Measurements from ENCODE around the gene TMEFF2. TPM values are rescaled to one million over a fixed set of nuclear protein-coding genes. Genes with fewer than 3 reads are reported as not detected.
A peak's percentile ranks its signal among the peaks of the same experiment; 100 is the strongest.

The TMEFF2 gene
- total and polyA plus RNA-seq, 3 experiments from 2014 or later = not detected

DNA sequence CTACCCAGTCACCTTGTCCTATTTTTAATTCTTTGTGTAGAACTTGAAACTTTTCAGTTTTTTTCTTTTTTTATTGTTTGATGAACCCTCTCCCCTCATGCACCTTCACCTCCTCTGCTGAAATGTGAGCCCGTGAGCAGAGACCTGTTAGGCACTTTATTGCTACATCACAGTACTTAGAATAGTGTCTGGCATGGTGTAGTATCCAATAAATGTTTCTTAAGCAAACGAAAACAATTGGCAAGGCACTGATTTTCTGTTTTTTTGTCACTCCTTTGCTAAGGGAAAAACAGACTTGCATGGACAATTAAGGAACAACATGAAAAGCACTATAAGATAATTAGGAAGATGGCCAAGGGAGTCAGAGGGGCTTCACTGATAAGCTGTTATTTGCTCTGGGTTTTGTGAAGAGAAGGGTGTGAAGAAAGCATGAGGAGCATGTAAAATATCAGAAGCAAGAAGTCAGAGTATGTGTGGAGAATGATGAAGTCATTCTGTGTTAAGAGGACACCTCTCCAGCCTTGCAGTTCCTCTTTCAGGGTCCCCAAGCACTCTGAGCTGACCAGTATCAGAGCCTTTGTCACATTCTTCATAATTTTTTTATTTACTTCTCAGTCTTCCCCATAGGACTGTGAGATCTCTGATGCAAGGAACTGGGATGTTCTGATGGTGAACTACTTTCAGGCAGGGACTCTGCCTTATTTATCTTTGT is 248.1 kb downstream of the TMEFF2 start:
- POLR2A ChIA-PET = no interaction called here
- CTCF ChIA-PET = interaction anchor here (1.2 kb wide), 1 partner anchor 11 kb away, joined by 3 read pairs; no protein-coding TSS in a partner anchor
- Histone ChIP-seq H3K36me3 (ENCODE audit: insufficient read depth, low read length) (no peaks in the 10 kb centered on the region), H3K4me1 (ENCODE audit: insufficient read depth, low read length) (no peaks in the 10 kb centered on the region), H3K9me3 (ENCODE audit: low read length) (no peaks in the 10 kb centered on the region), H3K27me3 (ENCODE audit: insufficient read depth, low read length, poor library complexity, severe bottlenecking) (no peaks in the 10 kb centered on the region), H3K4me3 (ENCODE audit: low read length) (no peak overlapping the region), H3K27ac (ENCODE audit: low read depth, low read length) (no peak overlapping the region)
- Mint-ChIP-seq H3K4me1 (no peaks in the 10 kb centered on the region), H3K27me3 (peaks cover 6 to 10% of the 10 kb centered on the region in 2 donors), H3K9me3 (peaks cover 0 to 3% (median 0%) of the 10 kb centered on the region in 5 donors), H3K36me3 (no peaks in the 10 kb centered on the region), H3K27ac (no peak overlapping the region), H3K4me3 (no peak overlapping the region)
- no peak for DNase-seq

- ChIA-PET CTCF (interaction anchor here (1.2 kb wide), 1 partner anchor 12 kb away, joined by 3 read pairs; no protein-coding TSS in a partner anchor), POLR2A (no interaction called here)
- no peaks in the 10 kb centered on the region for H3K36me3 Mint-ChIP-seq
- no peaks in the 10 kb centered on the region for H3K4me1 Mint-ChIP-seq
- no peak overlapping the region for H3K27ac Mint-ChIP-seq
- H3K9me3 ChIP-seq (ENCODE audit: low read length) = no peaks in the 10 kb centered on the region
- H3K4me3 ChIP-seq (ENCODE audit: low read length) = no peak overlapping the region
- H3K27me3 Mint-ChIP-seq = peaks cover 4 to 10% of the 10 kb centered on the region in 2 donors
- H3K27ac ChIP-seq (ENCODE audit: low read depth, low read length) = no peak overlapping the region
- H3K4me1 ChIP-seq (ENCODE audit: insufficient read depth, low read length) = no peaks in the 10 kb centered on the region
- DNase-seq = no peak
- H3K36me3 ChIP-seq (ENCODE audit: insufficient read depth, low read length) = no peaks in the 10 kb centered on the region
- H3K9me3 Mint-ChIP-seq = peaks cover 0 to 3% (median 0%) of the 10 kb centered on the region in 5 donors
- no peaks in the 10 kb centered on the region for H3K27me3 ChIP-seq (ENCODE audit: insufficient read depth, low read length, poor library complexity, severe bottlenecking)
- H3K4me3 Mint-ChIP-seq = no peak overlapping the region
Observed at GRCh38 chr2:191945623-191946022, 249.1 kb downstream of the TMEFF2 start.

- Histone ChIP-seq H3K27ac (ENCODE audit: low read depth, low read length) (no peak overlapping the region), H3K4me3 (ENCODE audit: low read length) (no peak overlapping the region), H3K9me3 (ENCODE audit: low read length) (no peaks in the 10 kb centered on the region), H3K36me3 (ENCODE audit: insufficient read depth, low read length) (no peaks in the 10 kb centered on the region), H3K4me1 (ENCODE audit: insufficient read depth, low read length) (no peaks in the 10 kb centered on the region), H3K27me3 (ENCODE audit: insufficient read depth, low read length, poor library complexity, severe bottlenecking) (no peaks in the 10 kb centered on the region)
- Mint-ChIP-seq H3K4me3 (no peak overlapping the region), H3K4me1 (no peaks in the 10 kb centered on the region), H3K9me3 (peaks cover 0 to under 1% (median 0%) of the 10 kb centered on the region in 5 donors), H3K27me3 (peaks cover 1 to 13% of the 10 kb centered on the region in 2 donors), H3K36me3 (no peaks in the 10 kb centered on the region), H3K27ac (no peak overlapping the region)
- ChIA-PET POLR2A (no interaction called here), CTCF (no interaction called here)
- DNase-seq = no peak
Observed at GRCh38 chr2:191942739-191943103, 252.0 kb downstream of the TMEFF2 start.

DNA sequence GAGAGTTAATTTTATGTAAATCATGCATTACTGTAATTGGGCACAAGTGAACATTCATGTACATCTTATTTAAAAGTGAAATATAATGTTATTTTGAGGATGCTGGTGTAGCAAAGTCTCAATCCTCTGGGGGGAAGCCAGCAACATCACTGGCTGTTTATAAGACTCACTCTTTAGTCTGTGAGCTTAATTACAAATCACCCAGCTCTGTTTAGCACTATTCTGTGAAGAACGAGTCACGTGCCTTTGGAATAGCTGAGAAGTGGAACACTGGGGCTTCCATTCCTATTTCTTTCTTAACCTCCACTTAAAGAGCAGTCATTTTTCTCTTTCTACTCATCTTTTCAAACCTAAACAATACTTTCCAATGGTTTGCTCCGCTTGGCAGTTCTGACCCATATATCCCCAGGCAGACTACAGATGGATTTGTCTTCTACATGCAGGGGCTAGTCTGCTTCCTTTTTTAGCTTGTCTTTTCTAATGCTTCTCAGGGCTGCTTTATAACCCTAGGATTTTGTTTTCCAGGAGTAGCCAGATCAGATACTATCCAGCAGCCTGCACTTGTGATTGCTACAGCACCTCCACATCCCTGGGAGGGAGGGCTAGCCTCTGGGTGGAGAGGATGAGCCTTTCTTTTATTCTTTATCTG is 252.5 kb downstream of the TMEFF2 start:
- no peak overlapping the region for H3K4me3 ChIP-seq (ENCODE audit: low read length)
- no peaks in the 10 kb centered on the region for H3K36me3 Mint-ChIP-seq
- H3K27ac Mint-ChIP-seq = no peak overlapping the region
- H3K36me3 ChIP-seq (ENCODE audit: insufficient read depth, low read length) = no peaks in the 10 kb centered on the region
- no peaks in the 10 kb centered on the region for H3K27me3 ChIP-seq (ENCODE audit: insufficient read depth, low read length, poor library complexity, severe bottlenecking)
- no peak overlapping the region for H3K4me3 Mint-ChIP-seq
- POLR2A ChIA-PET = no interaction called here
- DNase-seq = no peak
- no peaks in the 10 kb centered on the region for H3K9me3 Mint-ChIP-seq
- H3K27ac ChIP-seq (ENCODE audit: low read depth, low read length) = no peak overlapping the region
- H3K4me1 ChIP-seq (ENCODE audit: insufficient read depth, low read length) = no peaks in the 10 kb centered on the region
- H3K9me3 ChIP-seq (ENCODE audit: low read length) = no peaks in the 10 kb centered on the region
- CTCF ChIA-PET = no interaction called here
- H3K4me1 Mint-ChIP-seq = no peaks in the 10 kb centered on the region
- H3K27me3 Mint-ChIP-seq = peaks cover 1 to 12% of the 10 kb centered on the region in 2 donors

GRCh38 chr2:191941376-191941929 is 253.3 kb downstream of the TMEFF2 start:
- POLR2A ChIA-PET = no interaction called here
- Mint-ChIP-seq H3K4me1 (no peaks in the 10 kb centered on the region), H3K4me3 (no peak overlapping the region)

GRCh38 chr2:191938779-191939178 is 256.0 kb downstream of the TMEFF2 start:
- no peaks in the 10 kb centered on the region for H3K36me3 Mint-ChIP-seq
- H3K4me1 Mint-ChIP-seq = no peaks in the 10 kb centered on the region
- Histone ChIP-seq H3K4me3 (ENCODE audit: low read length) (no peak overlapping the region), H3K4me1 (ENCODE audit: insufficient read depth, low read length) (no peaks in the 10 kb centered on the region), H3K27me3 (ENCODE audit: insufficient read depth, low read length, poor library complexity, severe bottlenecking) (no peaks in the 10 kb centered on the region), H3K36me3 (ENCODE audit: insufficient read depth, low read length) (no peaks in the 10 kb centered on the region), H3K27ac (ENCODE audit: low read depth, low read length) (no peak overlapping the region), H3K9me3 (ENCODE audit: low read length) (no peaks in the 10 kb centered on the region)
- no peak overlapping the region for H3K27ac Mint-ChIP-seq
- no peak for DNase-seq
- ChIA-PET POLR2A (no interaction called here), CTCF (no interaction called here)
- peaks cover 1 to 21% of the 10 kb centered on the region in 2 donors for H3K27me3 Mint-ChIP-seq
- no peak overlapping the region for H3K4me3 Mint-ChIP-seq
- peaks cover 0 to 2% (median 0%) of the 10 kb centered on the region in 5 donors for H3K9me3 Mint-ChIP-seq

More at GRCh38 chr2:191941376-191941929, 253.3 kb downstream of the TMEFF2 start:
- Mint-ChIP-seq H3K36me3 (no peaks in the 10 kb centered on the region), H3K9me3 (no peaks in the 10 kb centered on the region), H3K27ac (no peak overlapping the region), H3K27me3 (peaks cover 1 to 17% of the 10 kb centered on the region in 2 donors)
- Histone ChIP-seq H3K27ac (ENCODE audit: low read depth, low read length) (no peak overlapping the region), H3K36me3 (ENCODE audit: insufficient read depth, low read length) (no peaks in the 10 kb centered on the region), H3K9me3 (ENCODE audit: low read length) (no peaks in the 10 kb centered on the region), H3K4me1 (ENCODE audit: insufficient read depth, low read length) (no peaks in the 10 kb centered on the region), H3K4me3 (ENCODE audit: low read length) (no peak overlapping the region), H3K27me3 (ENCODE audit: insufficient read depth, low read length, poor library complexity, severe bottlenecking) (no peaks in the 10 kb centered on the region)
- DNase-seq = no peak
- CTCF ChIA-PET = no interaction called here

GRCh38 chr2:191936882-191937405 is 257.8 kb downstream of the TMEFF2 start:
- no peaks in the 10 kb centered on the region for H3K27me3 ChIP-seq (ENCODE audit: insufficient read depth, low read length, poor library complexity, severe bottlenecking)
- no peak overlapping the region for H3K27ac Mint-ChIP-seq
- no peak for DNase-seq

GRCh38 chr2:191935247-191935646 is 259.5 kb downstream of the TMEFF2 start:
- Histone ChIP-seq H3K36me3 (ENCODE audit: insufficient read depth, low read length) (no peaks in the 10 kb centered on the region), H3K4me3 (ENCODE audit: low read length) (no peak overlapping the region), H3K4me1 (ENCODE audit: insufficient read depth, low read length) (no peaks in the 10 kb centered on the region), H3K27me3 (ENCODE audit: insufficient read depth, low read length, poor library complexity, severe bottlenecking) (no peaks in the 10 kb centered on the region), H3K9me3 (ENCODE audit: low read length) (no peaks in the 10 kb centered on the region), H3K27ac (ENCODE audit: low read depth, low read length) (no peak overlapping the region)
- Mint-ChIP-seq H3K9me3 (peaks cover 0 to 2% (median 0%) of the 10 kb centered on the region in 5 donors), H3K4me3 (no peak overlapping the region), H3K27me3 (peaks cover 3 to 35% of the 10 kb centered on the region in 2 donors), H3K4me1 (no peaks in the 10 kb centered on the region), H3K36me3 (no peaks in the 10 kb centered on the region), H3K27ac (peak overlapping the region in 1 of 8 donors; percentile 48)
- POLR2A ChIA-PET = no interaction called here
- CTCF ChIA-PET = no interaction called here
- DNase-seq = no peak

More at GRCh38 chr2:191936882-191937405, 257.8 kb downstream of the TMEFF2 start:
- H3K4me3 ChIP-seq (ENCODE audit: low read length) = no peak overlapping the region
- Mint-ChIP-seq H3K27me3 (peaks cover 3 to 27% of the 10 kb centered on the region in 2 donors), H3K4me3 (no peak overlapping the region), H3K4me1 (no peaks in the 10 kb centered on the region), H3K9me3 (peaks cover 0 to 2% (median 0%) of the 10 kb centered on the region in 5 donors), H3K36me3 (no peaks in the 10 kb centered on the region)
- H3K4me1 ChIP-seq (ENCODE audit: insufficient read depth, low read length) = no peaks in the 10 kb centered on the region
- ChIA-PET POLR2A (no interaction called here), CTCF (no interaction called here)
- H3K27ac ChIP-seq (ENCODE audit: low read depth, low read length) = no peak overlapping the region
- H3K9me3 ChIP-seq (ENCODE audit: low read length) = no peaks in the 10 kb centered on the region
- H3K36me3 ChIP-seq (ENCODE audit: insufficient read depth, low read length) = no peaks in the 10 kb centered on the region
